AG09309 (cell line): Measurements from ENCODE around the gene EME1.

ENCODE experiments used
- DNase-seq: peaks from one replicate; pipeline ENCODE4 v3.0.0-alpha.2; 2010; ENCODE audit warnings: low read depth
- H3K4me3 ChIP-seq: 2 replicates; pipeline ENCODE4 v1.5.1; 2011; ENCODE audit warnings: mild to moderate bottlenecking, low read depth, low read length, moderate library complexity; ENCODE audit not compliant: control insufficient read depth
- CTCF ChIP-seq: IDR thresholded peaks from 2 replicates; pipeline ENCODE4 v1.5.1; 2011; ENCODE audit warnings: mild to moderate bottlenecking, low read depth, low read length, inconsistent platforms; ENCODE audit not compliant: insufficient read depth, control insufficient read depth; ENCODE audit errors: missing control alignments

Gene EME1

GRCh38 chr17:50348522-50349242, 24.3 kb upstream of the EME1 start:
- no peak for DNase-seq
- no peak for TF ChIP-seq CTCF
- H3K4me3 ChIP-seq = no peak overlapping the region

- no peak overlapping the region for H3K4me3 ChIP-seq
- DNase-seq = no peak
- TF ChIP-seq CTCF = no peak
Measured at GRCh38 chr17:50349243-50349600, 23.8 kb upstream of the EME1 start.

GRCh38 chr17:50350733-50351132, 22.3 kb upstream of the EME1 start:
- no peak overlapping the region for H3K4me3 ChIP-seq
- no peak for DNase-seq
- no peak for TF ChIP-seq CTCF

GRCh38 chr17:50352072-50352692, 20.8 kb upstream of the EME1 start:
- TF ChIP-seq CTCF = no peak
- no peak overlapping the region for H3K4me3 ChIP-seq
- DNase-seq = no peak

- DNase-seq = no peak
- H3K4me3 ChIP-seq = no peak overlapping the region
- TF ChIP-seq CTCF = no peak
Measured at GRCh38 chr17:50352693-50353599, 20.1 kb upstream of the EME1 start.

- TF ChIP-seq CTCF = no peak
- no peak overlapping the region for H3K4me3 ChIP-seq
- DNase-seq = no peak
Measured at GRCh38 chr17:50353600-50354195, 19.3 kb upstream of the EME1 start.
